ENCODE data around the gene SPINT2.

- TF ChIP-seq NFRKB (IDR thresholded peaks at IDR 0.05) (no peak), FOXM1 (IDR thresholded peaks at IDR 0.05; ENCODE audit: borderline replicate concordance) (no peak), LEF1 (IDR thresholded peaks at IDR 0.05; ENCODE audit: borderline replicate concordance) (no peak), SP1 (IDR thresholded peaks at IDR 0.05) (no peak), SUZ12 (IDR thresholded peaks at IDR 0.05) (no peak), FOXA1 (IDR thresholded peaks at IDR 0.05) (no peak), FOXK2 (IDR thresholded peaks at IDR 0.05) (no peak), ELF4 (IDR thresholded peaks at IDR 0.05) (no peak), BHLHE40 (IDR thresholded peaks at IDR 0.05; ENCODE audit: borderline replicate concordance) (no peak), L3MBTL2 (conservative IDR thresholded peaks at IDR 0.05) (no peak), ARNT (IDR thresholded peaks at IDR 0.05) (no peak), TARDBP (IDR thresholded peaks at IDR 0.05) (no peak), ZNF384 (IDR thresholded peaks at IDR 0.05) (no peak)
- TF ChIP-seq, protein P1, sequence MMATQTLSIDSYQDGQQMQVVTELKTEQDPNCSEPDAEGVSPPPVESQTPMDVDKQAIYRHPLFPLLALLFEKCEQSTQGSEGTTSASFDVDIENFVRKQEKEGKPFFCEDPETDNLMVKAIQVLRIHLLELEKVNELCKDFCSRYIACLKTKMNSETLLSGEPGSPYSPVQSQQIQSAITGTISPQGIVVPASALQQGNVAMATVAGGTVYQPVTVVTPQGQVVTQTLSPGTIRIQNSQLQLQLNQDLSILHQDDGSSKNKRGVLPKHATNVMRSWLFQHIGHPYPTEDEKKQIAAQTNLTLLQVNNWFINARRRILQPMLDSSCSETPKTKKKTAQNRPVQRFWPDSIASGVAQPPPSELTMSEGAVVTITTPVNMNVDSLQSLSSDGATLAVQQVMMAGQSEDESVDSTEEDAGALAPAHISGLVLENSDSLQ (IDR thresholded peaks at IDR 0.05) = no peak
Measured at GRCh38 chr19:38284422-38284821, 20.0 kb downstream of the SPINT2 start.
